Neural progenitor cell (in vitro differentiated cells): ENCODE results near the gene NBEA.

Source experiments
- CTCF ChIP-seq: fragments of 200-600 bp; sonication (generic); IDR thresholded peaks from 2 replicates; pipeline ENCODE4 v1.5.1; 2017; ENCODE audit warnings: antibody characterized with exemption, mild to moderate bottlenecking
- EZH2 ChIP-seq: fragments of 200-600 bp; sonication (generic); IDR thresholded peaks from 2 replicates; pipeline ENCODE4 v1.6.1; 2017; ENCODE audit warnings: antibody characterized with exemption, mild to moderate bottlenecking, moderate library complexity
- EZH2phosphoT487 ChIP-seq: fragments of 200-600 bp; sonication (generic); IDR thresholded peaks from 2 replicates; pipeline ENCODE4 v1.6.1; 2017; ENCODE audit warnings: antibody characterized with exemption

GRCh38 chr13:35131471-35131870, 189.4 kb downstream of the NBEA start:
- TF ChIP-seq CTCF: no peak
- TF ChIP-seq EZH2: no peak
- TF ChIP-seq EZH2phosphoT487: no peak
